ENCODE measurements around the gene CCDC188.

- no peak for TF ChIP-seq CTCF (IDR thresholded peaks at IDR 0.05; ENCODE audit: low read depth, low read length)
- TF ChIP-seq, protein P1, sequence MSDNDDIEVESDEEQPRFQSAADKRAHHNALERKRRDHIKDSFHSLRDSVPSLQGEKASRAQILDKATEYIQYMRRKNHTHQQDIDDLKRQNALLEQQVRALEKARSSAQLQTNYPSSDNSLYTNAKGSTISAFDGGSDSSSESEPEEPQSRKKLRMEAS (IDR thresholded peaks at IDR 0.05; ENCODE audit: low read depth, low read length): no peak
Measured at GRCh38 chr22:20138868-20139267, 12.0 kb downstream of the CCDC188 start.
